Renal cortical epithelial cell (primary cell): ENCODE data around the gene TPK1. TPM values are rescaled to one million over a fixed set of nuclear protein-coding genes. Genes with fewer than 3 reads are reported as not detected.

Experiments
- DNase-seq: peaks from one replicate; pipeline ENCODE4 v3.0.0-alpha.2; 2011; ENCODE audit warnings: low read depth
- total RNA-seq: library from RNA; depleted of rRNA; stranded (reverse); fragments of >200 nt; gene quantifications from 2 replicates; pipeline ENCODE4 v1.2.3, GENCODE V29; 2014

Gene TPK1
- 11.0 and 11.6 TPM in 2 replicates for total RNA-seq

DNA sequence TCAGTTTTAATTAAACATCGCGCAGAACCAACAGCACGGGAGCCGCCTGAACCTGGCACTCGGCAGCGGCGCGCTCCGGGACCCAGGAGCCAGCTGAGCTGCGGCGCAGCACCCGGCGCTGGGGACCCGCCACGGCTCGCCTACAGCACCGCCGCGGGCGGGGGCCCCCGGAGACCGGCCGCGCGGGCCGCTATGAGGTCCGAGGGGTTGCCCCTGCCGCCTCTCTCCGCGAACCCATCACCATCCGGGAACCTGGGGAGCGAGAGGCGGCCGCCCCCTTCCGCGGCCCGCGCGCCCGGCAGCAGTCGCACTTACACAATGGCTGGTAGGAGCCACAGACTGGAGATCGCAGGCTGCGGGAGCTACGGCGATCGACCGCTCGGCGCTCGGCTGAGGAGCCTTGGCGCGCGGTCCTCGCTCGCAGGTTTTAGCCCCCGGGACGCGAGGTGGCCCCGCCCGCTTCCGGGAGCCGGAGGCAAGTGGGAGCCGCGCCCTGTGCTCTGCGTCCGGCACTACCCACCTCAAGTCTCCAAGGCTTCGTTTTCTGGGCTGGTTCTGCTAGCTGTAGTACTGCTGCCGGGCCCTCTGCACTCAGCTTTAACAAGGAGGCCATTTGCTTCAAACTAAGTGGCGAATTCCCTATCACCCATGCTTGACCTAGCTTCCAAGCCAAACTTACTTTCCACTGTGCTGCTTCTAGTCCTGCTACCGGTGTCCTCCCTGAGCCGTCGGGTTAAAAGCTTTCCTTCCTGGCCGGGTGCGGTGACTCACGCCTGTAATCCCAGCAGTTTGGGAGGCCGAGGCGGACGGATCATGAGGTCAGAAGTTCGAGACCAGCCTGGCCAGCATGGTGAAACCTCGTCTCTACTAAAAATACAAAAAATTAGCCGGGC lies at the start of gene TPK1:
TSS of gene TPK1 (minus strand) at position 402 of the 893 bp plus-strand sequence. CDS start 451 bp downstream, outside the sequence.
- DNase-seq = peak; percentile 81

DNA sequence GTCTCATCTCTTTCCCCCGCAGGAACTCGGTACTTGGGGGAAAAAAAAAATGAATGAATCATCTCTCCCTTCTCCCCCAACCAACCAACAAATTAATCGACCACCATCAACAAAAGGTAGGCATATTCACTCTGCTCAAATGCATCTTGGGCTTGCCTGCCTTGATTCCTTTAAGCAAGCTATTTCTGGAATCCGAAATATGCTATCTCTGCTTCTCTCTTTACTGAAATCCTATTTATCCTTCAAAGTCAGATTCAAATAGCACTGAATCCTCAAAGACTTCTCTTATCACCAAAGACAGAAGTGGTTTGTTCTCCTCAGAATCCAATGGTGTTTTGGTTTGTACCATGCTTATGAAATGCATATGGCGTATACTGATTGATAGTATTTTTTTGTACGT lies 49.6 kb upstream of the TPK1 start:
- no peak for DNase-seq

DNA sequence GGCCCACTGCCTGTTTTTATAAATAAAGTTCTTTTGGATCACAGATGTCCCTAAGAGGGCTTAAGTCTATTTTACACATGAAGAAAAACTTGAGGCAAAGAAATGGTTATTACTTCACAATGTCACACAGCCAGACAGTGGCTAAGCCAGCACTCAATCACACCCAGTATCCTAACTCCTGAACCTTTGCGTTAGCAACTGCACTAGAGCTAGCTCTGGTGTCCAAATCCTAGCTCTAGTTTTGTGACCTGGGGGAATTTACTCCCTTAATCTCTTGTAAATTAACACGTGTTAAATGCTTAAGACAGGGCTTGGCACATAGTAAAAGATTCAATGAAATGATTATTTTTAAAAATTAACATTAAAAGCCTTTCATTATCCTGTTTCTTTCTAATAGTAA lies 49.0 kb upstream of the TPK1 start:
- no peak for DNase-seq

DNA sequence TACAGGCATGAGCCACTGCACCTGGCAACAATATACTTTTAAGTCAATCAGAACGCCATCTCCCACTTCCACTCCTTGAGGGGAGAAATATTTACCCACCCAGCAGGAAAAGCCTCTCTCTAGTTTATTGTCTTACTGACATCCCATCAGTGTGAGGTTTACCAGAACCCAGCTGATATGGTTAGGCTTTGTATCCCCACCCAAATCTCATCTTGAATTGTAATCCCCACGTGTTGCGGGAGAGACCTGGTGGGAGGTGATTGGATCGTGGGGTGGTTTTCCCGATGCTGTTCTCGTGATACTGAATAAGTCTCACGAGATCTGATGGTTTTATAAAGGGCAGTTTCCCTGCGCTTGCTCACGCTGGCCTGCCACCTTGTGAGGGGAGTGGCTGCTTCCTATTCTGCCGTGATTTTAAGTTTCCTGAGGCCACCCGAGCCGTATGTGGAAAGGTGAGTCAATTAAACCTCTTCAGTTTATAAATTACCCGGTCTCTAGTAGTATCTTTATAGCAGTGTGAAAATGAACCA lies 37.5 kb upstream of the TPK1 start:
- no peak for DNase-seq

- DNase-seq = no peak
These were observed 33.2 kb upstream of the TPK1 start for GRCh38 chr7:144869082-144869481.

DNA sequence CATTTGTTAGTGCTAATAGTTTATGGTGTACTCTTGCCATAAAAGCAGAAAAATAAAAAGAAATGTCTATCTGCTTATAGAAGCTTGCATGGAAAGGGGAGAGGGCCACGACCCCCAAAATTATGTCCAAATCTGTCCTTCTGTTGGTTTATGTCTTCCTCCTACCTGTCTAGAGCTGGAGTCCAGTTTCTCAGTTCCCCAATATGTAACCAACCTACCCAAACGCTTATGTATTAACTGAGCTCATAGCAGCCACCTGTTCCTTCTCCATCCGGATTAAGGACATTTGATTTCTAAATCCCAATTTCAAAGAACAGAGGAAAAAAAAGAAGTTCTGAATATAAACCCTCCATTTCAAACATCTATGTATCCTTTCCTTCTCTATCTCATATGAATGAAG lies 30.3 kb upstream of the TPK1 start:
- DNase-seq = no peak

GRCh38 chr7:144863320-144863647 lies 27.4 kb upstream of the TPK1 start:
- DNase-seq = no peak

- no peak for DNase-seq
These were observed 26.9 kb upstream of the TPK1 start for GRCh38 chr7:144862612-144863319.

DNA sequence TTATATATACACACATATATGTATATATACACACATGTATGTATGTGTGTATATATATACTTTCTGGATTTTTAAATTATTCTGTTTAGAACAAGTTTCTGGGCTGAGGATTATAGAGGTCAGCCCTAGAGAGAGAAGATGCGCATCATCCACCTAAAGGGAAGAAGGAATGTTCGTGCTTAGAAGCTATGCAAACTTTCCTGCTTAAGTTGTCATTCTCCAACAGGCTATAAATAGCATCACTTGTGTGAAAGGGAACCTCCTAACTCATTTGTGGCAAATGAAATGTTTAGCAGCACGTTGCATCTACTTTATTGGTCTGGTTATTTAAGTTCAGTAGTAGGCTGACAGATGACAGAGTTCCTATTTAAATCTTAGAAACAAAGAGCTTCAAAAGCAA lies 23.9 kb upstream of the TPK1 start:
- DNase-seq = no peak

GRCh38 chr7:144857463-144857862 lies 21.6 kb upstream of the TPK1 start:
- no peak for DNase-seq

DNA sequence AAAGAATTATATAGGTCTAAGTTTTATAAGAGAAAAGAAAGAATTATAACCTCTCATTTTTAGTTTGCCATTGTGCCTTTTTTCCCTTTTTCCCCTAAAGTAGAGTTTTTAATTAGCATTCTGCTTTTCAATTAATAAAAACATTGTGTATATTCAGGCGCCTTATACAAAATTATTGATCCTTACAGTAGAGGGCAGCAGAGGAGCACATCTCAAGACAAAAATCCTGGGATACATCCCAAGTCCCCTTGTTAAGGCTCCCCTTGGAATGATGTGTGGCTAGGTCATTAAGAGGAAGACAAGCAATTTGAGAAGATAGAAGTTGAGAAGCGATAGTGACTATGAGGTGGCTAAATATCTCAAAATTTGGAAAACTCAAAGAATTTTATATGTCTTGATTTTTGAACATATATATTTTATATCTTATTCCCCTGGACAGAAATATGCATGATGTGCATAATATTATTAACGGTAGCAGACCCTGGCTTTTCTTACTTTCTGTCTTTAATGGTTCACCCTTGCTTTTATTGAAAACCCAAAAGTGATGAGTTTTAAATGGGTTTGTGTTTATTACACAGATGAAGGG lies 19.1 kb upstream of the TPK1 start:
- DNase-seq = peak; percentile 37

GRCh38 chr7:144853542-144853941 lies 17.7 kb upstream of the TPK1 start:
- DNase-seq = no peak

- no peak for DNase-seq
These were observed 12.2 kb upstream of the TPK1 start for GRCh38 chr7:144848078-144848477.

DNA sequence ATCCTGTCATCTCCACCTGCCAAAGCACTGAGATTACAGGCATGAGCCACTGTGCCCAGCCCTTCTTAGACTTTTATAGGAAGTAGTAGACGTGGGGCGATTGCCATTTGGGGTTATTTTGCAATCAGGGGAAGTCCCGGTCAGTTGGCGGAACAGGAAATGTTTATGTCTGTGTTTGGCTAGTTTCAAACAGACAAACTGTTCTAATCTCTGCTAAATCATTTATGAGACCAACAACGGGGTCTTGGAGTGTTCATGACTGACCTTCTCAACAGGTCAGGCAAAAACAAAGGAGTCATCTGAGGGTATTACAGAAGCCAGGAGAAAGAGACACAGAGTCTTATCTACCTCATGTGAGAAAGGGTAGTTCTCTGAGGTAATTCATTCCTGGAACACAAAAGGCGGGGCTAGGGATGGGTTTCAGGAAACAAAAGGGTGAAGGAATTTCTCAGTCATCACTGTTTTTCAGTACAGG lies 6.6 kb upstream of the TPK1 start:
- DNase-seq = peak; percentile 70

DNA sequence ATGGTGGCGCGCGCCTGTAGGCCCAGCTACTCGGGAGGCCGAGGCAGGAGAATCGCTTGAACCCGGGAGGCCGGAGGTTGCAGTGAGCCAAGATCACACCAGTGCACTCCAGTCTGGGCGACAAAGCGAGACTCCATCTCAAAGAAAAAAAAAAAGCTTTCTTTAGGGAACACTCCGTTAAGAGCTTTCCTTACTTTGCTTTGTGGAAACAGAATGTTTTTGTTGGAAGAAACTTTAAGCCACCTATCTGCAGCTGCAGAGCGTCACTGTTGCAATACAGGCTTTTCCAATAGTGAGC lies 641 bp upstream of the TPK1 start:
- no peak for DNase-seq

DNA sequence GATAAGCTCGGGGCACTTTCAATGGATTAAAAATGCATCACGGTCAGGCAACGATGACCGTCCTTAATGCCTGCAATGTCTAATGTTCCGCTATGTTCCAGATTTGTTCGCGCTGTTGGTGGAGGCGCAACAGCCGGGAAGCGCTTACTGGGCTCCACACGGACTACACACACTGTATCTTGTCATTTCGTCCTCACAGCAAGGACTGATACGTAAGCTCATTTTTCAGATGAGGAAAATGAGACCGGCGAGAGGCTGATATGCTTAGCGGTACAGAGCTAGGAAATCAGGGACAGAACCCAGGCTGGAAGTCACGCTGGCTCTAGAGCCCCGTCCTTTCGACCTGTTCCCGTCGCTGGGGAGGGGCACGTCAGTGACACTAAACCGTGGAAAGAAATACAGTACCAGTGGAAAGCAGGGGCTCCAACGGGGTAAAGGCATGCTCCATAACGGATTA lies 670 bp downstream of the TPK1 start:
- peak; percentile 36 for DNase-seq

- no peak for DNase-seq
These were observed 1.2 kb downstream of the TPK1 start for GRCh38 chr7:144834641-144835144.

- DNase-seq = no peak
These were observed 5.0 kb downstream of the TPK1 start for GRCh38 chr7:144830811-144831210.

DNA sequence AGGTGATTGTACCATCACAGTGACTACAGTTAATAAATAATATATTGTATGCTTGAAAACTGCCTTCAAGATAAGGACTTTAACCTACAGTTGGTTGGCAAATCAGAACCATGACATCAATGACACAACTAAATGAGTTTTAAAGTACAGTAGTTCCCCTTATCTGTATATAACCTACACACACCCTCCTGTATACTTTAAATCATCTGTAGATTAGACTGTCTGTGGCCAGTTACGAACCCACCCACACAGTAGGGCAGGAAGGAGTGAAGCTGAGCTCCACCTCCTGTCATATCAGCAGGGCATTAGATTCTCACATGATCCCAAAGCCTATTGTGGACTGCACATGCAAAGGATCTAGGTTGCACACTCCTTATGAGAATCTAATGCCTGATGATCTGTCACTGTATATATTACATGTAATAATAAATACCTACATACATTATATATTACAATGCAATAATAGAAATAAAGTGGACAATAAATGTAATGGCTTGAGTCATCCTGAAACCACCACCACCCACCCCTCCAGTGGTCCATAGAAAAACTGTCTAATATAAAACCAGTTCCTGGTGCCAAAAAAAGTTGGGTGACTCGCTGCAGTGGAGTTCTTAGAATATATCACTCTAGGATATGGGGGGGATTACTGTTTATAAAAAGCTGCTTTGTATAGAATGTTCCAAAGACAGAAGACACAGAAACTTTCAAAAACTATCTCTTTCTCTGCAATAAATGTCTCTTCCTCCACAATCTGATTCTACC lies 5.6 kb downstream of the TPK1 start:
- no peak for DNase-seq

- peak; percentile 38 for DNase-seq
These were observed 8.2 kb downstream of the TPK1 start for GRCh38 chr7:144827621-144828020.

GRCh38 chr7:144826208-144826607 lies 9.6 kb downstream of the TPK1 start:
- no peak for DNase-seq

DNA sequence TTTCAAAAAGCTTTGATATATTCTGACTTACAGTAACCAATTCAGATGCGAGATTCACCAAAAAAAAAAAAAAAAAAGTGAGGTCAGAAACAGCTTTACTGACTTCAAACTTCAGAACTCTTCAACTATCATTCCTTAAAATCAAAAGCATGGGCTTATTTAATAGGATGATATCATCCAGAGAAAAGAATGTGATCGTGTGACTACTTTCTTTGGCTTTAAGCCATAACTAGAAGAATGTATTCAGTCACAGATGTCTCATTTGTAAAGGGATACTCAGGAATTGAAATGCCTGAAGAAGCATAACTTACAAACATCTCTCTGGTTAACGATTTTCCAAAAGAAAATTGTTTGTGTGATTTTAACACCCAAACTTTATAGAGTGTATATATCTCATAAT lies 11.5 kb downstream of the TPK1 start:
- peak; percentile 94 for DNase-seq
